HG02571 (cell line): ENCODE measurements around the gene ARL4A.
"Not testable (repeated sequence)": the region's sequence is repeated elsewhere in the genome, so short reads cannot be mapped to it uniquely, and the experiment has no call there.

ENCODE experiments used
- ATAC-seq: cut with Tn5 transposase; IDR thresholded peaks from one replicate; pipeline ENCODE4 v1.9.1; 2021; ENCODE audit warnings: mild to moderate bottlenecking, moderate library complexity; ENCODE audit not compliant: unreplicated experiment

ARL4A gene

GRCh38 chr7:12661581-12661980 is 25.9 kb upstream of the ARL4A start:
- no peak for ATAC-seq

- no peak for ATAC-seq
Observed at GRCh38 chr7:12670000-12670729, 17.3 kb upstream of the ARL4A start.

DNA sequence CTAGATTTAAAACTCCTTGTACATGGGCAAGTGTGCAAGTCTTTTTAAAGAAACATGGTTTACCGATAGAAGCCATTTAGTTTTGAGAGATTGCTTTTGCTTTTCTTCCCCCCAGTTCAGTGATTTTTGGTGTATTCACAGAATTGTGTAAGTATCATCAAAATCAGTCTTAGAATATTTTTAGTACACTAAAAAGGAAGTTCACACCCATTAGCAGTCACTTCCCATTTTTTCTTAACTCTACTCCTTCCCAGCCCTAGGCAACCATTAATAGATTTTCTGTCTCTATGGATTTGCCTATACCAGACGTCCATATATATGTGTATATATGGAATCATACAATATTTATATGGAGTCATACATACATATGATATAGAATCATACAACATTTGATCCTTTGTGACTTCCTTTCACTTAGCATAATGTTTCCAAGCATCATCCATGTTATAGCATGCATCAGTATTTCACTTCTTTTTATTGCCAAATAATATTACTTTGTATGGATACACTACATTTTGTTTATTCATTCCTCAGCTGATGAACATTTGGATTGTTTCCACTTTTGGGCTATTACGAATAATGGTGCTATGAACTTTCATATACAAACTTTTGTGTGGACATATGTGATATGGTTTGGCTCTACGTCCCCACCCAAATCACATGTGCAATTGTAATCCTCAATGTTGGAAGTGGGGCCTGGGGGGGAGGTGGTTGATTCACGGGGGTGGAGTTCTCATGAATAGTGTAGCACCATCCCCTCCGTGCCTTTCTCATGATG is 16.5 kb upstream of the ARL4A start:
- ATAC-seq: no peak

DNA sequence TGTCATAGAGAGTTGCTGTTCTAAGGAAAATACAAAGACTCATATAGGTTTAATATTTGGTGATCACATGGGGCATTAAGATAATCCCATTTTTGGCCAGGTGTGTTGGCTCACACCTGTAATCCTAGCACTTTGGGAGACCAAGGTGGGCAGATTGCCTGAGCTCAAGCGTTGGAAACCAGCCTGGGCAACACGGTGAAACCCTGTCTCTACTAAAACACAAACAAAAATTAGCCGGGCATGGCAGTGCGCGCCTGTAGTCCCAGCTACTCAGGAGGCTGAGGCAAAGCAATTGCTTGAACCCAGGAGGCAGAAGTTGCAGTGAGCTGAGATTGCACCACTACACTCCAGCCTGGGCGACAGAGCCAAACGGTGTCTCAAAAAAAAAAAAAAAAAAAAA is 14.0 kb upstream of the ARL4A start:
- ATAC-seq: not testable (repeated sequence)

- ATAC-seq: no peak
Observed at GRCh38 chr7:12674053-12674452, 13.4 kb upstream of the ARL4A start.

DNA sequence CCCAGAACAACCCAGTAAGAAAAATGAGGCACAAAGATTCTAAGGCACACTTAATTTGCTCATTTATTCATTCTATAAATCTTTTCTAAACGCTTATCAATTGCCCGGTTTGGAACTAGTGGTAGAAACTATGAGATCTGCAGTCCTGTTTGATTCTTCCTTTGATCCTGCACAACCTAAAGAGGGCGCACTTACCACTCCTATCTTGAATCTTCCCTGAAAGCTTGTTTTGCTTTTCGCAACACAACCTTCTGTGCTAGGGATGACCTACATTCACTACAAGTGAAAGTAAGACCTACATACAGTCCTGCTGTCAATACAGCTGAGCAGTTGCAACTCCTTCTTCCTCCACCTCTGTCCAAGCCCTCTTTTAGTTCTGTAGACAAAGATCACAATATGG is 12.6 kb upstream of the ARL4A start:
- ATAC-seq: no peak

DNA sequence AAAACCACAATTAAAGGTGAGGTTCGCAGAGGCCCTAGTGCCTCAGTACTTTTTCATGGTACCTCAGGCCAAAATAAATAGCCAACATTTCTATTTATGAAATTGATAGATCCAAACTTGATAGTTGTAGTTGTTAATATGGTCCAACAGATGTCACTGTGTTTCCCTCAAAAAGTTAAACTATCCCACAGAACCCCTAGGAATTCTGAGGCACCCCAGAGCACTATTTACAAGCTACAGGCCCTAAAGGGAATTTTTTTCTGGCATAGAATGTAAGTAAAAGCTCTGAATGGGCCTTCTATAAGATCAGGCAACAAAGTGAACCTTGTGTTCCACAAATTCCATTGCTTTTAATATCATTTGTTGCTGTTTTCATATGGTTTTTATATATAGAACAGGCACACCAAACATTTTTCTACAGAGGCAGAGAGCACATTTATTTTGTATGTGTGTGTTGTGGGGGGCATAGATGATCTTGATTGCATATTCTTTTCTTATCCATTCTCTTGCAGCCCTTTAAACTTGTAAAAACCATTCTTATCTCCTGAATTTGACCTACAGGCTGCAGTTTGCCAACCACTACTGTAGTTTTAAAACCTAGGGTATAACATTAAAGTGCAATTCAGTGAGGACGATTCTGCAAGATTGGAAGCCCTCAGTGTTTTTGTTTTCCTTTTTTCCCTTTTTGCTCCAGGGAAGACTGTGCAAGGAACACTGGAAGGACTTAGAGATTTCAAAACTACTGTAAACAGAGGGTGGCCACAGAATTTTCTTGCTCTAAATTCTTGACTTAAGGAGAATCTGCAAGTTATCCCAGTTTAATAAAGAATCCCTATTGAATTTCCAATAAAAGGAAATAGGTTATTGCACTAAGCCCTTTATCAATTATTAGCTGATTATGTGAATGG is 3.5 kb upstream of the ARL4A start:
- ATAC-seq: no peak

DNA sequence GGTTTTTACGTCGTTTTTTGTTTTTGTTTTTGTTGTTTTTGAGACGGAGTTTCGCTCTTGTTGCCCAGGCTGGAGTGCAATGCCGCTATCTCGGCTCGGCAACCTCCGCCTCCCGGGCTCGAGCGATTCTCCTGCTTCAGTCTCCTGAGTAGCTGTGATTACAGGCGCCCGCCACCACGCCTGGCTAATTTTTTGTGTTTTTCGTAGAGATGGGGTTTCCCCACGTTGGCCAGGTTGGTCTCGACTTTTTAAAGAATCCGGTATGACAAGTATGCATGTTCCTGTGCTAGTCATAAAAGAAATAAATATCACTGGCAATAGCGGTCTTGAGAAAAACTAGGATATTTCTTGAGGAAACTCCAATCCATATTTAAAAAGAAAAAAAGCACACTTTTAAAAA is 2.7 kb upstream of the ARL4A start:
- no peak for ATAC-seq

- ATAC-seq: no peak
Observed at GRCh38 chr7:12685550-12685949, 1.9 kb upstream of the ARL4A start.

DNA sequence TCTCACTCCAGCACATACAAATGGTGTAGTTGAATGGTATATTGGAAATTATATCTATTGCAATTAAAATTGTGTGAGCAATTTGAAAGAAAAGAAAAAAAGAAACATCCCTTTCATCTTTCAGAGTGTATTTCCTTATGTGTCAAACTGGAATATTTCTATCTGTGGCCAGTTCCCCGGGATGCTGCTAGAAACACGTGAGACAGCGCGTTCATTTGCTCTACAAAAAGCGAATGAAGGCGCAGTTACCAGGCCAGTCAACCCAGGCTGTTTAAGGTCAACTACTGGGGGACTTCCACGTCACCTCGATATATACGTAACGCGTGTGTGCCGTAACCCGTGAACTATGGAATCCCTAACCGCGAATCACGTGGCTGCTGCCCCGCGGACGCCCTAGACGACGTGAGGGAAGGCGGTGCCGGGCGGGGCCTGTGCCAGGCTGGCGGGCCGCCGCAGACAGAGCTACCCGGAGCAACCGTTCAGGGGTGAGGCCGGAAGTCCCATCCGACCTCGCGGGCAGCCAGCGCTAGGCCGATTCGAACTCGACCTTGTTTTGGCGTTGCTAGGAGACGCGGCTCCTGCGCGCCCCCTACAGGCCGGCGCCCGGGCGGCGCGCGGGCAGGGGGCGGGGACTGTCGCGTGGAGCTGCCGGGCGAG is 1.1 kb upstream of the ARL4A start:
- peak; percentile 82 for ATAC-seq

DNA sequence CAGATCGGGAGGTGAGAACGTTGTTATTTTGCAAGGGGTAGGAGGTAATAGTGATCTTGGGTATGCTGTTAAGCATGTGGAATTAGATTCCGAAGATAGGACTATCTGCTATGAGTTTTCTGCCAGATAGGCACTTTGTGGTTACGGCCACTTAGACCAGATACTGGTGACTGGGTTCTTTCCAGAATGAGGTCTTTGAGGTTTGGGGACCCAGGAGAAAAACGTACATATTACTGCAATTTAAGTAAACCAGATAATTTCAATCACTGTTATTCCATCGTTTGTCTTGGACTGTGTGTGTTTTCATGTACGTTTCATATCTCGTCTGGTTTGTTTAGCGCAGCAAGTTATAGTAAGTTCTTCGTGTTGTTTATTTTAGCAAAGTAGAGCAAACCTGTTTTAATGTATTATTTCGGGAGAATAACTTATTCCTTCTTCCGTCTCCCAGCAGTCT is 312 bp downstream of the ARL4A start:
- no peak for ATAC-seq

DNA sequence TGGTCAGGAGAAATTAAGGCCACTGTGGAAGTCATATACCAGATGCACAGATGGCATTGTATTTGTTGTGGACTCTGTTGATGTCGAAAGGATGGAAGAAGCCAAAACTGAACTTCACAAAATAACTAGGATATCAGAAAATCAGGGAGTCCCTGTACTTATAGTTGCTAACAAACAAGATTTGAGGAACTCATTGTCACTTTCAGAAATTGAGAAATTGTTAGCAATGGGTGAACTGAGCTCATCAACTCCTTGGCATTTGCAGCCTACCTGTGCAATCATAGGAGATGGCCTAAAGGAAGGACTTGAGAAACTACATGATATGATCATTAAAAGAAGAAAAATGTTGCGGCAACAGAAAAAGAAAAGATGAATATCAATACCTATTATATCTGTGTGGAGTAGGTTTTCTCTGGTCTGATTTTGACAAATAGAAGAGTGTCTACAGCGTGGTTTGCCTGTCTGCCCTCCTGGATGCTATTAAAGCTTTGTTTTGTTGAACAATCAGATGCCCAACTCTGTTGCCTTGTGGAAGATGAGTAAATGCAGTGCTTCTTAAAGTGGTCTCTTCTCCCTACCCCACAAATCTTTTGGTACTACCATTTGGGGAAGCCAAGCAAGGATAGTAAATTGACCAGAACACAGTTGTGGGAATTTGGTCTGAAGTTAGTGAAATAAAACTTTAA is 1.2 kb downstream of the ARL4A start:
- not testable (repeated sequence) for ATAC-seq

DNA sequence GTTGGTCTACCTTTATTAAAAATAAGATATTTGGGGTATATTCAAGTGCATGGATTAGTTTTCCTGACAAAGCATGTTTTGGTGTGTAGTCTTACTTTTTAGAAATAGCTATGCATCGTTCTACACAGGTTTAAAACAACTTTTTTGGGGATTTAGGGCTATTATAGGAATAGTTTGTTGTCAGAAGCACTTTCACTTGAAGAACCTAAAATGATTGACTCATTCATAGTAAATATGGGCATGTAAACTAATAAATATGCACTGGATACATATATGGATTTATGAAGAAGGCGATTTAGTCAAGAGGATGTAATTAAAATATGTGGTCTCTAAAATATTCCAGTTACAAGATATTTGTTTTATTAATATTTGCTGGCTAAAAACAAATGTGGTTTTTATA is 2.0 kb downstream of the ARL4A start:
- ATAC-seq: no peak

GRCh38 chr7:12690041-12690878 is 2.8 kb downstream of the ARL4A start:
- ATAC-seq: no peak

DNA sequence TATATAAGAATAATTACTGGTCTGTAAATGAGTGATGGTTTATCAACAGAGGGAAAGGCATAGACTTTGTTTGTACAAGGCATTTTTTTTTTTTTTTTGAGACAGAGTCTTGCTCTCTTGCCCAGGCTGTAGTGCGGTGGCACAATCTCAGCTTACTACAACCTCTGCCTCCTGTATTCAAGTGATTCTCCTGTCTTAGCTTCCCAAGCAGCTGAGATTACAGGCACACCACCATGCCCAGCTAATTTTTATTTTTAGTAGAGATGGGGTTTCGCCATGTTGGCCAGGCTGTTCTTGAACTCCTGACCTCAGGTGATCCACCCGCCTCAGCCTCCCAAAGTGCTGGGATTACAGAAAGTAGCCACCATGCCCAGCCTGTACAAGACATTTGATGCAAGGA is 4.0 kb downstream of the ARL4A start:
- not testable (repeated sequence) for ATAC-seq

DNA sequence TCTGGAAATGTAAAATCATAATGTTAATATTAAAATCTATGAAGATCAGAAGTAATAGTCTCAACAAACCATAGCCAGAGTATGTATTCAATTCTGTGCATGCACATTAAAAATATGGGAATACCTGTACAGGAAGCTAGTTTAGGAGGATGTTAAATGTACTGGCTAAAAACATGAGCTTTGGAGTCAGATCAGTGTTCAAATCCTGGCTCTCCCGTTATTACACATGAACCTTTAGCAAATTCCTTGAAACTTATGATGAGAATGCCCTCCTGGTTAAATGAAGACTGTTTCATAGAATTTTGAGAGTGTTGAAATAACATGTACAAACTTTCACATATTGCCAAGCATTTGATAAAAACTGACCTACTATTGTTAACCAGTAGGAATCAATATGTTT is 4.6 kb downstream of the ARL4A start:
- ATAC-seq: no peak

DNA sequence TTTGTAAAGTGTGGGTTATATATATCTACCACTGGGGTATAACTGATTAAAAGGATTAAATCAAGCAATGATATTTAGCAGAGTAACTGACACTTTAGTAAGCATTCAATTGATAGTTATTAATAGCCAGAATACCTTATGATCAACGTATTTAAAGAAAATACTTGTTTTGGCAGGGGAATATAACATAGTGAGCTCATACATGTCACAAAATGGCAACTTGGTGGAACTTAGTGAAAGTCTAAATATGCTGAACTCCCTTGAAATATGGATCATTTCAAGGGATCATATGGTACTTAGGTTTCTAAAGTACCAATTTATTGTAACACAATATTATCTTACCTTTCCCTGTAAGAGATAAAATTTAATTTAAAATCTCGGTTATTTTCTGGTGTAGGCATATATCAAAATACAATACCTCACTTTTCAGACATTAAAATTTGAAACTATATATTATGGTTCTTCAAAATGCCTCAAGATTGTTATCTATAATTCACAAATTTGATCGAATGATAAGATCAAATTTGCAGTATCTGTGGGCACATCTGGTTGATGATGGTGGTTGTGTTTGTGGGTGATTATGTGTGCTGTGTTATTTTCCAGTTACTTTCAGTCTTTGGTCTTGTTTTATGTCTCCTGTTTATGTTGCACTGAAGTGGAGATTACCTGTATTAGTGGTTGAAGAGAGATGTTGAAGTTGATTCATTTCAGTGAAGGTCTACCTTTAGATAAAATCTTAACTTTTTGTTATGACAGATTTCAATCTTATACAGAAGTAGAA is 5.2 kb downstream of the ARL4A start:
- no peak for ATAC-seq

- ATAC-seq: no peak
Observed at GRCh38 chr7:12694817-12695216, 7.4 kb downstream of the ARL4A start.

DNA sequence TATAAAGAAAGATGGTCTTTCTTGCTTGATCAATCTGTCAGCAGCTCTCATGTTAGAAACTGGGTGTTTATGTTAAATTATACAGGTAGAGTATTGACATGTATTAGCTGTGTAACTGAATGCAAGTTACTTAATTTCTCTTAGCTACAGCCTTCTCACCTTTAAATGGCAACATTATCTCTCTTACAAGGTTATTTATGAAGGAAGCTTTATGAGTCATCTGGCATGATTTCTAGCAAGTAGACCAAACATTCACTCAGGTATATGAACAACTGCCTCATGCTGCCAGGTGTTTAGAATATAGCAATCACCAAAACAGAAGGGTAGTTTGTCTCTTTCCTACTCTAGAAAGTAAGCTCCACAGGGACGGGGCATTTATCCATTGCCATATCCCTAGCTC is 8.5 kb downstream of the ARL4A start:
- no peak for ATAC-seq
